CD4-positive, alpha-beta T cell (primary cell): ENCODE data around the gene SPTBN4. TPM values are rescaled to one million over a fixed set of nuclear protein-coding genes. Genes with fewer than 3 reads are reported as not detected.

Source experiments
- ATAC-seq: fragments of 200-7000 bp; cut with Tn5 transposase; one replicate; pipeline ENCODE4 v1.10.0; 2022; ENCODE audit warnings: mild to moderate bottlenecking; ENCODE audit not compliant: poor library complexity
- CTCF ChIA-PET: fragments of 350-600 bp; sonication (Branson Sonifier 250); formaldehyde crosslinking; loops from one replicate; lab custom pipeline; 2021; ENCODE audit warnings: antibody characterized with exemption, inconsistent platforms; lab: Charles Lee
- POLR2A ChIA-PET: fragments of 350-600 bp; sonication (Branson Sonifier 250); formaldehyde crosslinking; loops from one replicate; lab custom pipeline; 2021; ENCODE audit warnings: antibody characterized with exemption, inconsistent platforms; lab: Charles Lee
- DNase-seq, 14 experiments: peaks; one replicate each; pipeline ENCODE4 v3.0.0-alpha.2; 2013 to 2020; ENCODE audit warnings: mixed read lengths in 2 of 14
- H3K27ac ChIP-seq, 2 donors: one replicate each; pipeline versions ENCODE4 v1.5.1 to v1.7.0; 2013; ENCODE audit warnings: low read length in 2 of 2, low read depth in 1 of 2, mild to moderate bottlenecking in 1 of 2
- H3K27me3 ChIP-seq, 2 experiments: 1 replicate in 1 of 2; 2 replicates in 1 of 2; pipeline versions ENCODE4 v1.6.1 to v1.7.0; 2013; ENCODE audit warnings: low read length in 2 of 2, control low read depth in 1 of 2, mild to moderate bottlenecking in 1 of 2, moderate library complexity in 1 of 2; ENCODE audit not compliant: insufficient read depth in 2 of 2, control insufficient read depth in 1 of 2
- H3K36me3 ChIP-seq: one replicate; pipeline ENCODE4 v1.6.1; 2013; ENCODE audit warnings: low read length, control low read depth; ENCODE audit not compliant: insufficient read depth
- H3K4me1 ChIP-seq: one replicate; pipeline ENCODE4 v1.6.1; 2013; ENCODE audit warnings: low read length, control low read depth; ENCODE audit not compliant: insufficient read depth
- H3K4me3 ChIP-seq: one replicate; pipeline ENCODE4 v1.5.1; 2013; ENCODE audit warnings: mild to moderate bottlenecking, low read length, moderate library complexity
- H3K9me3 ChIP-seq, 2 experiments: 1 replicate in 1 of 2; 2 replicates in 1 of 2; pipeline versions ENCODE4 v1.6.1 to v1.7.0; 2013; ENCODE audit warnings: low read length in 2 of 2, mild to moderate bottlenecking in 2 of 2, control low read depth in 1 of 2, moderate library complexity in 1 of 2; ENCODE audit not compliant: control insufficient read depth in 1 of 2, insufficient read depth in 1 of 2
- H3K27ac Mint-ChIP-seq: one replicate; pipeline ENCODE4 v1.8.0; 2020; ENCODE audit warnings: mixed read lengths
- H3K27me3 Mint-ChIP-seq: one replicate; pipeline ENCODE4 v1.8.0; 2021; ENCODE audit warnings: mixed read lengths
- H3K36me3 Mint-ChIP-seq: one replicate; pipeline ENCODE4 v1.8.0; 2021; ENCODE audit warnings: low read depth, mixed read lengths
- H3K4me1 Mint-ChIP-seq: one replicate; pipeline ENCODE4 v1.8.0; 2021; ENCODE audit warnings: low read depth, mixed read lengths
- H3K4me3 Mint-ChIP-seq: one replicate; pipeline ENCODE4 v1.8.0; 2020; ENCODE audit warnings: mild to moderate bottlenecking, mixed read lengths
- H3K9me3 Mint-ChIP-seq: one replicate; pipeline ENCODE4 v1.8.0; 2020; ENCODE audit warnings: mixed read lengths
- CTCF ChIP-seq: fragments of 200-600 bp; IDR thresholded peaks from one replicate; pipeline ENCODE4 v1.8.0; 2022; ENCODE audit warnings: antibody characterized with exemption, mild to moderate bottlenecking
- intact Hi-C, 2 experiments: fragments of 100-400 bp; cut with DNase I in 1 of 2; cut with micrococcal nuclease in 1 of 2; formaldehyde crosslinking; loops; one replicate each; pipeline versions ENCODE4 v1.15.1 to v1.9.0; 2023 to 2025; cut with DNase I, micrococcal nuclease
- total RNA-seq, 174 experiments: library from RNA in 2 of 174; stranded (reverse) in 2 of 174; gene quantifications; one replicate each; pipeline ENCODE4 v1.2.3 and lab custom pipeline; 2021 to 2026

SPTBN4 gene
- total RNA-seq, 2 experiments from 2014 or later, result 0.59 to 0.88 TPM

- no peaks in the 10 kb centered on the region for H3K4me1 Mint-ChIP-seq
- no peak overlapping the region for H3K4me3 Mint-ChIP-seq
- POLR2A ChIA-PET, result no interaction called here
- peaks cover 20% of the 10 kb centered on the region for H3K27me3 Mint-ChIP-seq
- H3K36me3 ChIP-seq, result no peaks in the 10 kb centered on the region
- no peaks in the 10 kb centered on the region for H3K9me3 Mint-ChIP-seq
- CTCF ChIA-PET, result interaction anchor here (0.9 kb wide), 1 partner anchor 103 kb away, joined by 3 read pairs; no protein-coding TSS in a partner anchor
- no peak for DNase-seq
- ATAC-seq, result no peak
- peaks cover 4 to 13% of the 10 kb centered on the region in 2 experiments for H3K27me3 ChIP-seq
- H3K9me3 ChIP-seq, result no peaks in the 10 kb centered on the region
- no peaks in the 10 kb centered on the region for H3K36me3 Mint-ChIP-seq
- intact Hi-C loops, result loop anchor here in 1 of 2 experiments (5.0 kb wide), 1 partner anchor 217 kb away; no protein-coding TSS in a partner anchor
- no peak overlapping the region for H3K27ac ChIP-seq
- no peak overlapping the region for H3K27ac Mint-ChIP-seq
- TF ChIP-seq CTCF, result no peak
- H3K4me1 ChIP-seq, result peaks cover 8% of the 10 kb centered on the region
- H3K4me3 ChIP-seq, result no peak overlapping the region
Measured at GRCh38 chr19:40524133-40524549, 57.3 kb downstream of the SPTBN4 start.

- H3K4me1 ChIP-seq, result peaks cover 13% of the 10 kb centered on the region
- peaks cover 3% of the 10 kb centered on the region for H3K4me1 Mint-ChIP-seq
- H3K9me3 ChIP-seq, result no peaks in the 10 kb centered on the region
- DNase-seq, result no peak
- ChIA-PET CTCF (no interaction called here), POLR2A (no interaction called here)
- no peak overlapping the region for H3K4me3 Mint-ChIP-seq
- peaks cover 21% of the 10 kb centered on the region for H3K27me3 Mint-ChIP-seq
- no peak overlapping the region for H3K27ac Mint-ChIP-seq
- no peak overlapping the region for H3K27ac ChIP-seq
- ATAC-seq, result no peak
- intact Hi-C loops, result loop anchor here in 1 of 2 experiments (5.0 kb wide), 1 partner anchor 217 kb away; no protein-coding TSS in a partner anchor
- H3K9me3 Mint-ChIP-seq, result no peaks in the 10 kb centered on the region
- H3K36me3 Mint-ChIP-seq, result no peaks in the 10 kb centered on the region
- peaks cover 4 to 11% of the 10 kb centered on the region in 2 experiments for H3K27me3 ChIP-seq
- no peak overlapping the region for H3K4me3 ChIP-seq
- TF ChIP-seq CTCF, result no peak
- H3K36me3 ChIP-seq, result no peaks in the 10 kb centered on the region
Measured at GRCh38 chr19:40524655-40525054, 57.9 kb downstream of the SPTBN4 start.

GRCh38 chr19:40525234-40526051, 58.6 kb downstream of the SPTBN4 start:
- intact Hi-C loops, result no loop called here
- no peaks in the 10 kb centered on the region for H3K9me3 Mint-ChIP-seq
- no peak for TF ChIP-seq CTCF
- peaks cover 19% of the 10 kb centered on the region for H3K4me1 ChIP-seq
- CTCF ChIA-PET, result interaction anchor here (0.7 kb wide), 1 partner anchor 1117 kb away, joined by 3 read pairs; no protein-coding TSS in a partner anchor
- H3K27me3 Mint-ChIP-seq, result peaks cover 20% of the 10 kb centered on the region
- no peaks in the 10 kb centered on the region for H3K9me3 ChIP-seq
- DNase-seq (no peak), ATAC-seq (no peak)
- no peak overlapping the region for H3K27ac ChIP-seq
- peaks cover 8% of the 10 kb centered on the region in 2 experiments for H3K27me3 ChIP-seq
- no peaks in the 10 kb centered on the region for H3K36me3 ChIP-seq
- H3K36me3 Mint-ChIP-seq, result no peaks in the 10 kb centered on the region
- H3K27ac Mint-ChIP-seq, result no peak overlapping the region
- no peak overlapping the region for H3K4me3 ChIP-seq
- POLR2A ChIA-PET, result no interaction called here
- H3K4me3 Mint-ChIP-seq, result no peak overlapping the region
- peaks cover 8% of the 10 kb centered on the region for H3K4me1 Mint-ChIP-seq
